ENCODE measurements around the gene NACC1.
"Not testable (repeated sequence)": the region's sequence is repeated elsewhere in the genome, so short reads cannot be mapped to it uniquely, and the experiment has no call there.

Gene NACC1

GRCh38 chr19:13166151-13166550 is 48.1 kb downstream of the NACC1 start:
- DNase-seq, result not testable (repeated sequence)

GRCh38 chr19:13169769-13170168 is 51.7 kb downstream of the NACC1 start:
- DNase-seq, result no peak

GRCh38 chr19:13171146-13171545 is 53.1 kb downstream of the NACC1 start:
- DNase-seq, result no peak

GRCh38 chr19:13172346-13173138 is 54.5 kb downstream of the NACC1 start:
- peak; percentile 86 for DNase-seq

- no peak for DNase-seq
These were observed 55.2 kb downstream of the NACC1 start for GRCh38 chr19:13173139-13173737.

GRCh38 chr19:13176345-13176744 is 58.3 kb downstream of the NACC1 start:
- DNase-seq, result no peak

- DNase-seq, result not testable (repeated sequence)
These were observed 59.5 kb downstream of the NACC1 start for GRCh38 chr19:13177584-13177983.

- DNase-seq, result not testable (repeated sequence)
These were observed 60.2 kb downstream of the NACC1 start for GRCh38 chr19:13178291-13178690.

GRCh38 chr19:13181747-13182388 is 63.8 kb downstream of the NACC1 start:
- peak; percentile 39 for DNase-seq

- not testable (repeated sequence) for DNase-seq
These were observed 66.9 kb downstream of the NACC1 start for GRCh38 chr19:13184926-13185325.

GRCh38 chr19:13185763-13186657 is 67.9 kb downstream of the NACC1 start:
- DNase-seq, result not testable (repeated sequence)

GRCh38 chr19:13186688-13187087 is 68.6 kb downstream of the NACC1 start:
- not testable (repeated sequence) for DNase-seq

GRCh38 chr19:13187419-13187818 is 69.4 kb downstream of the NACC1 start:
- no peak for DNase-seq

GRCh38 chr19:13189600-13189999 is 71.5 kb downstream of the NACC1 start:
- DNase-seq, result no peak

All from stimulated activated CD4-positive, alpha-beta T cell treated with anti-CD3 and anti-CD28 coated beads, Interleukin-4, amount 100 ng/mL, for 24 hours (primary cell).